ENCODE data around the gene CPB2.

Gene CPB2

DNA sequence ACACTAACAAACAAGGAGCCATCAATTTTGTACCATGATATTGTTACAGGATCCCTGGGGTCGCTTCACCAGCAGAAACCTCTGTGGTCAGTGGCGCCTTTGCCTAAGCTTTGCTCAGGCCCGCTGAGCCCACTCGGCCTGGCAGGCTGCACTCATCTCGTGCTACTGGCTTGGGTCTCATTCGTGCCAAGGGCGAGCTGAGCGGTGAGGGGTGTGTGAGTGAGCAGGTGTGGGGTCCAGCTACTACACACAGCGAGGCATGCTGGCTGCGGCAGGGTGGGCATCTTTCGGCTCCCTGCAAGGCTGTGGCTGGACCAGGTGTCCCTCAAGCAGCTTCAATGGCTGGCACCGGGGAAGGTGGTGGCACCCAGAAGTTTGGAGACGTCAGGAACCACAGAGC, 19.1 kb downstream of the CPB2 start:
- no peak for DNase-seq (ENCODE audit: low spot score)
- H3K27ac ChIP-seq, result no peak overlapping the region
- TF ChIP-seq CTCF (conservative IDR thresholded peaks at IDR 0.05; ENCODE audit: low read depth), result no peak
- ChIA-PET CTCF (no interaction called here), POLR2A (ENCODE audit: low non-redundant PET) (no interaction called here)

GRCh38 chr13:46082324-46082723, 22.5 kb downstream of the CPB2 start:
- ChIA-PET CTCF (interaction anchor here (1.2 kb wide), 2 partner anchors 12 to 16 kb away, joined by 3 read pairs; no protein-coding TSS in a partner anchor), POLR2A (ENCODE audit: low non-redundant PET) (no interaction called here)
- no peak overlapping the region for H3K27ac ChIP-seq
- no peak for DNase-seq (ENCODE audit: low spot score)
- no peak for TF ChIP-seq CTCF (conservative IDR thresholded peaks at IDR 0.05; ENCODE audit: low read depth)

DNA sequence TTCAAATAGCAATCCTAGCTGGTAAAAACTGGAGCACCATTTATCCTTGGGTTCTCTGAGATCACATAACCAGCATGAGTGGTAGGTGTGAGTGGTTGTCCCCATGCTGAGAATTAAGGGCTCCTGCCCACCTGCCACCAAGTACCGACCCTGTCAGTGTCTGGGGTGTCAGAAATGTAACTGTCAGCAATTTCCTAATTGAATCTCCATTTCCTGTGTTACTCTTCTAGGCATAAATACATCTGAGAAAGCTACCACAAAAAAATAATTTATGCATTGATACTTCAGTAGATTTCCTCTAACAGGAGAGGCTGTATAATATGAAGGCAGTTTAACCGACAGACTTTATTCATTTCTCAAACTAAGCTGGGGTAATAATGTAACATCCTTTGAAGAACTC, 25.1 kb downstream of the CPB2 start:
- no peak overlapping the region for H3K27ac ChIP-seq
- ChIA-PET CTCF (no interaction called here), POLR2A (ENCODE audit: low non-redundant PET) (no interaction called here)
- no peak for TF ChIP-seq CTCF (conservative IDR thresholded peaks at IDR 0.05; ENCODE audit: low read depth)
- DNase-seq (ENCODE audit: low spot score), result no peak

DNA sequence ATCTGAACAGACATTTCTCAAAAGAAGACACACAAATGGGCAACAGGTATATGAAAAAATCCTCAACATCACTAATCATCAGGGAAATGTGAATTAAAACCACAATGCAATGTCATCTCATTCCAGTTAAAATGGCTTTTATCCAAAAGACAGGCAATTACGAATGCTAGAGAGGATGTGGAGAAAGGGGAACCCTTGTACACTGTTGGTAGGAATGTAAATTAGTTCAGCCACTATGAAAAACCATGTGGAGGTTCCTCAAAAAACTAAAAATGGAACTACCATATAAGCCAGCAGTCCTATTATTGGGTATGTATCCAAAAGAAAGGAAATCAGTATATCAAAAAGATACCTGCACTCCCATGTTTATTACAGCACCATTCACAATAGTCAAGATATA, 27.6 kb downstream of the CPB2 start:
- no peak for TF ChIP-seq CTCF (conservative IDR thresholded peaks at IDR 0.05; ENCODE audit: low read depth)
- no peak for DNase-seq (ENCODE audit: low spot score)
- H3K27ac ChIP-seq, result no peak overlapping the region
- CTCF ChIA-PET, result no interaction called here
- POLR2A ChIA-PET (ENCODE audit: low non-redundant PET), result no interaction called here

DNA sequence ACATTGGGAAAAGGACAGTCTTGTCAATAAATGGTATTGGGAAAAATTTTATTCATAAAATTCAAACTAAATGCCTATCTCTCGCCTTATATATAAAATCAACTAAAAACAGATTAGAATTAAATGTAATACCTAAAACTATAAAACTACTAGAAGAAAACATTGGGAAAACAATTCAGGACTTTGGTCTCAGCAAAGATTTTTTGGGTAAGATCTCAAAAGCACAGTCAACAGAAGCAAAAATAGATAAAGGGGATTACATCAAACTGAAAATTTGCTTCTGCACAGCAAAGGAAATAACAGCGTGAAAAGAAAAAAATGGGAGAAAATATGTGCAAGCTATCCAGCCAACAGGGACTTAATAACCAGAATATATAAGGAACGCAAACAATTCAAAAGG, 28.0 kb downstream of the CPB2 start:
- POLR2A ChIA-PET (ENCODE audit: low non-redundant PET), result no interaction called here
- no peak overlapping the region for H3K27ac ChIP-seq
- no peak for TF ChIP-seq CTCF (conservative IDR thresholded peaks at IDR 0.05; ENCODE audit: low read depth)
- no peak for DNase-seq (ENCODE audit: low spot score)
- CTCF ChIA-PET, result no interaction called here

DNA sequence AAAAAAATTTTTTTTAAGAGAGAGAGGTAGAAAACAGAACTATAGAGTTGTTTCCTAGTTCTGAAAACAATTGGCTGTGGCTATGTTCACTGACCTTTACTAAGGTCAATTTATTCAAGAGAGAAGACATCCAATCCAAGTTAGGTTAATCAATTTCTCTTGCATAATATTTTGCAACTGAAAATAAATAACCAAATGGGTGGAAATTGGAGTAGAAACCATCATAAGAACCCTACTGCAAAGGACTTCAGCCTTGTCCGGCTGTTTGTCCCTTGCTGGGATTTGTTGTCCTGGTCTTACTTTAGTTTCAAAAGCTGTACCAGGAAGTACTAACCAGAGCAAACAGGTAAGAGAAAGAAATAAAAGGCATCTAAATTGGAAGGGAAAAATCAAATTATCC, 29.0 kb downstream of the CPB2 start:
- no peak for DNase-seq (ENCODE audit: low spot score)
- CTCF ChIA-PET, result no interaction called here
- no peak for TF ChIP-seq CTCF (conservative IDR thresholded peaks at IDR 0.05; ENCODE audit: low read depth)
- POLR2A ChIA-PET (ENCODE audit: low non-redundant PET), result no interaction called here
- H3K27ac ChIP-seq, result no peak overlapping the region

All from RWPE1 (cell line).